OCI-LY7 (cell line): ENCODE results near the gene HLA-DQA2.

Experiments used
- CTCF ChIP-seq: fragments of 200-600 bp; sonication (generic); conservative IDR thresholded peaks from 2 replicates; pipeline ENCODE4 v1.5.1; 2014; ENCODE audit warnings: mild to moderate bottlenecking, antibody characterized with exemption, low read length, moderate library complexity, mixed read lengths
- EZH2phosphoT487 ChIP-seq: fragments of 200-600 bp; sonication (generic); IDR thresholded peaks from 2 replicates; pipeline ENCODE4 v1.6.1; 2018; ENCODE audit warnings: low read depth, borderline replicate concordance, mild to moderate bottlenecking, mixed run types, antibody characterized with exemption, low read length, moderate library complexity, mixed read lengths

GRCh38 chr6:32716396-32716795, 24.8 kb upstream of the HLA-DQA2 start:
- peak; percentile 53 for TF ChIP-seq CTCF
- TF ChIP-seq EZH2phosphoT487, result no peak
